ENCODE results near the gene SMTN.

DNA sequence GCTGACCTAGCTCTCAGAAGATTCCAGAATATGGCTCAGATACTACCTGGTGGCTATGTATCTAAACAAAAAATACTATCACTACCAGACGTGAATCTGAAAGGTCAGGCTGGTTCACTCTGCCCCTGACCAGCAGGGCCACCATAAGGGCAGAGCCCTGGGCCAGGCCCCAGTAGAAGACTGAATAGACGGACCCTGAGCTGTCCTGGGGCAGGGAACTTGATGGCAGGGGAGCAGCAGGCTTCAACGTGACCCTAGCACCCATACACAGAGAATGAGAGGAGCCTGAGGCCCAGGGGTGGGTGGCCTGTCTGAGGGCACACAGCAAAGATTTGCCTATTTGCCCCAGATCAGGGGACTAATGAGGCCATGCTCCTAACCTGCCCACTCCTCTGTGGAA is 72.2 kb downstream of the SMTN start:
- TF ChIP-seq POLR2A (IDR thresholded peaks at IDR 0.05), result no peak
- TF ChIP-seq, protein P1, sequence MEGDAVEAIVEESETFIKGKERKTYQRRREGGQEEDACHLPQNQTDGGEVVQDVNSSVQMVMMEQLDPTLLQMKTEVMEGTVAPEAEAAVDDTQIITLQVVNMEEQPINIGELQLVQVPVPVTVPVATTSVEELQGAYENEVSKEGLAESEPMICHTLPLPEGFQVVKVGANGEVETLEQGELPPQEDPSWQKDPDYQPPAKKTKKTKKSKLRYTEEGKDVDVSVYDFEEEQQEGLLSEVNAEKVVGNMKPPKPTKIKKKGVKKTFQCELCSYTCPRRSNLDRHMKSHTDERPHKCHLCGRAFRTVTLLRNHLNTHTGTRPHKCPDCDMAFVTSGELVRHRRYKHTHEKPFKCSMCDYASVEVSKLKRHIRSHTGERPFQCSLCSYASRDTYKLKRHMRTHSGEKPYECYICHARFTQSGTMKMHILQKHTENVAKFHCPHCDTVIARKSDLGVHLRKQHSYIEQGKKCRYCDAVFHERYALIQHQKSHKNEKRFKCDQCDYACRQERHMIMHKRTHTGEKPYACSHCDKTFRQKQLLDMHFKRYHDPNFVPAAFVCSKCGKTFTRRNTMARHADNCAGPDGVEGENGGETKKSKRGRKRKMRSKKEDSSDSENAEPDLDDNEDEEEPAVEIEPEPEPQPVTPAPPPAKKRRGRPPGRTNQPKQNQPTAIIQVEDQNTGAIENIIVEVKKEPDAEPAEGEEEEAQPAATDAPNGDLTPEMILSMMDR (IDR thresholded peaks at IDR 0.05), result no peak

All from tibial nerve (tissue), 3 donors.